ENCODE data around the gene KIRREL1. TPM values are rescaled to one million over a fixed set of nuclear protein-coding genes. Genes with fewer than 3 reads are reported as not detected.

Gene KIRREL1
- total and polyA plus RNA-seq, 2 of the 13 experiments (the other 11 are each of a cell fraction or from before 2014, with no cell fraction given) = 0.02 to 0.03 TPM

- Histone ChIP-seq H3K4me2 (ENCODE audit: low read depth, low read length) (no peak overlapping the region), H3K27me3 (ENCODE audit: control insufficient read depth in 1 of 2, insufficient read depth in 2 of 2, low read length in 2 of 2) (no peaks in the 10 kb centered on the region; a peak in 1 of 5 replicates), H3K79me2 (ENCODE audit: insufficient read depth, low read length) (no peaks in the 10 kb centered on the region), H3K9me3 (ENCODE audit: low read length) (no peaks in the 10 kb centered on the region), H3K4me3 (replicated peaks in 1 of 3; ENCODE audit: insufficient read depth in 1 of 3, low read depth in 2 of 3, low read length in 3 of 3) (no peak overlapping the region), H4K20me1 (ENCODE audit: insufficient read depth, low read length) (no peaks in the 10 kb centered on the region), H2AFZ (ENCODE audit: low read length) (no peak overlapping the region), H3K27ac (ENCODE audit: extremely low read length, insufficient read depth, low read length) (no peak overlapping the region), H3K9ac (ENCODE audit: insufficient read depth, low read depth, low read length) (no peak overlapping the region), H3K36me3 (replicated peaks in 1 of 2; ENCODE audit: control insufficient read depth in 1 of 2, insufficient read depth in 2 of 2, low read length in 2 of 2) (no peaks in the 10 kb centered on the region), H3K4me1 (ENCODE audit: insufficient read depth, low read length) (no peaks in the 10 kb centered on the region)
- WGBS (ENCODE audit: low lambda C conversion rate) = 0% methylated on average over 6 of the region's 6 CpGs
- intact Hi-C loops (cut with micrococcal nuclease; ENCODE audit: unreplicated experiment) (no loop called here), in situ Hi-C loops (cut with HindIII; ENCODE audit: extremely low pct_ligation_motif_present, low pct_unique_long_range_greater_than_20kb) (no loop called here)
- ATAC-seq = no peak
- POLR2A ChIA-PET = no interaction called here
- no peak for DNase-seq (ENCODE audit: low spot score)
- no TSS peak for BruUV-seq (replicated peaks)
- CTCF ChIA-PET (ENCODE audit: low intra/inter-chr PET ratio, low total read pairs) = no interaction called here
- no peak for FAIRE-seq
- TF ChIP-seq TCF7 (IDR thresholded peaks at IDR 0.05; ENCODE audit: low read depth) = no peak
- TF ChIP-seq, protein P1, sequence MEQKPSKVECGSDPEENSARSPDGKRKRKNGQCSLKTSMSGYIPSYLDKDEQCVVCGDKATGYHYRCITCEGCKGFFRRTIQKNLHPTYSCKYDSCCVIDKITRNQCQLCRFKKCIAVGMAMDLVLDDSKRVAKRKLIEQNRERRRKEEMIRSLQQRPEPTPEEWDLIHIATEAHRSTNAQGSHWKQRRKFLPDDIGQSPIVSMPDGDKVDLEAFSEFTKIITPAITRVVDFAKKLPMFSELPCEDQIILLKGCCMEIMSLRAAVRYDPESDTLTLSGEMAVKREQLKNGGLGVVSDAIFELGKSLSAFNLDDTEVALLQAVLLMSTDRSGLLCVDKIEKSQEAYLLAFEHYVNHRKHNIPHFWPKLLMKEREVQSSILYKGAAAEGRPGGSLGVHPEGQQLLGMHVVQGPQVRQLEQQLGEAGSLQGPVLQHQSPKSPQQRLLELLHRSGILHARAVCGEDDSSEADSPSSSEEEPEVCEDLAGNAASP (CRISPR knock-in tag; IDR thresholded peaks at IDR 0.05; ENCODE audit: borderline replicate concordance) = no peak
- no peak for TF ChIP-seq SOX6 (IDR thresholded peaks at IDR 0.05)
- no peak for TF ChIP-seq SOX6 (CRISPR knock-in tag; IDR thresholded peaks at IDR 0.05)
- no peak for TF ChIP-seq ZNF225 (CRISPR knock-in tag; IDR thresholded peaks at IDR 0.05)
- TF ChIP-seq LCORL (IDR thresholded peaks at IDR 0.05) = no peak
- TF ChIP-seq LCORL (CRISPR knock-in tag; IDR thresholded peaks at IDR 0.05) = no peak
- TF ChIP-seq ZNF333 (CRISPR knock-in tag; IDR thresholded peaks at IDR 0.05; ENCODE audit: borderline replicate concordance) = no peak
- no peak for TF ChIP-seq ZNF276 (CRISPR knock-in tag; IDR thresholded peaks at IDR 0.05; ENCODE audit: low read depth)
- TF ChIP-seq, protein P2, sequence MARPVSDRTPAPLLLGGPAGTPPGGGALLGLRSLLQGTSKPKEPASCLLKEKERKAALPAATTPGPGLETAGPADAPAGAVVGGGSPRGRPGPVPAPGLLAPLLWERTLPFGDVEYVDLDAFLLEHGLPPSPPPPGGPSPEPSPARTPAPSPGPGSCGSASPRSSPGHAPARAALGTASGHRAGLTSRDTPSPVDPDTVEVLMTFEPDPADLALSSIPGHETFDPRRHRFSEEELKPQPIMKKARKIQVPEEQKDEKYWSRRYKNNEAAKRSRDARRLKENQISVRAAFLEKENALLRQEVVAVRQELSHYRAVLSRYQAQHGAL (CRISPR knock-in tag; IDR thresholded peaks at IDR 0.05; ENCODE audit: not compliant biosample characterization) = no peak
- no peak for TF ChIP-seq DPF2 (CRISPR knock-in tag; IDR thresholded peaks at IDR 0.05; ENCODE audit: borderline replicate concordance, low read depth)
- no peak for TF ChIP-seq CBX5 (CRISPR knock-in tag; IDR thresholded peaks at IDR 0.05; ENCODE audit: borderline replicate concordance)
These were observed 109.6 kb downstream of the KIRREL1 start for GRCh38 chr1:158102881-158103674.

All from HepG2 (cell line).